ENCODE results near the gene NFATC4.

NFATC4 gene

DNA sequence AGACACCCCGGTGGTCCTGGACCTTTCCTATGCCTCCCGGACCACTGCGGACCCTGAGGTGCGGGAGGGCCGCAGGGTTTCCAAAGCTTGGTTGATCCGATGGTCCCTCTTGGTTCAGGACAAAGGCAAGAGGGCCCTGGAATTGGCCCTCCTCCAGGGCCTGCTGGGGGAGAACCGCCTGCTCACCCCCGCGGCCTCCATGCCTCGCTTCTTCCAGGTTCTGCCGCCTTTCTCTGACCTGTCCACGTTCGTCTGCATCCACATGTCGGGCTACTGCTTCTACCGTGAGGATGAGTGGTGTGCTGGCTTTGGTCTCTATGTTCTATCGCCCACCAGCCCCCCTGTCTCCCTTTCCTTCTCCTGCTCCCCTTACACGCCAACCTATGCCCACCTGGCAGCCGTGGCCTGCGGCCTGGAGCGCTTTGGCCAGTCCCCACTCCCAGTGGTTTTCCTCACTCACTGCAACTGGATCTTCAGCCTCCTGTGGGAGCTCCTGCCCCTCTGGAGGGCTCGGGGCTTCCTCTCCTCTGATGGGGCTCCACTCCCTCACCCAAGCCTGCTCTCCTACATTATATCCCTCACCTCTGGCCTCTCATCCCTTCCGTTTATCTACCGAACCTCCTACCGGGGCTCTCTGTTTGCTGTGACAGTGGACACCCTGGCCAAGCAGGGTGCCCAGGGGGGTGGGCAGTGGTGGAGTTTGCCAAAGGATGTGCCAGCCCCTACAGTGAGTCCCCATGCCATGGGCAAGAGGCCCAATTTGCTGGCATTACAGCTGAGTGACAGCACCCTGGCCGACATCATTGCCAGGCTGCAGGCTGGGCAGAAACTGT lies 47.7 kb downstream of the NFATC4 start:
- H3K9ac ChIP-seq (ENCODE audit: low read length): no peak overlapping the region

DNA sequence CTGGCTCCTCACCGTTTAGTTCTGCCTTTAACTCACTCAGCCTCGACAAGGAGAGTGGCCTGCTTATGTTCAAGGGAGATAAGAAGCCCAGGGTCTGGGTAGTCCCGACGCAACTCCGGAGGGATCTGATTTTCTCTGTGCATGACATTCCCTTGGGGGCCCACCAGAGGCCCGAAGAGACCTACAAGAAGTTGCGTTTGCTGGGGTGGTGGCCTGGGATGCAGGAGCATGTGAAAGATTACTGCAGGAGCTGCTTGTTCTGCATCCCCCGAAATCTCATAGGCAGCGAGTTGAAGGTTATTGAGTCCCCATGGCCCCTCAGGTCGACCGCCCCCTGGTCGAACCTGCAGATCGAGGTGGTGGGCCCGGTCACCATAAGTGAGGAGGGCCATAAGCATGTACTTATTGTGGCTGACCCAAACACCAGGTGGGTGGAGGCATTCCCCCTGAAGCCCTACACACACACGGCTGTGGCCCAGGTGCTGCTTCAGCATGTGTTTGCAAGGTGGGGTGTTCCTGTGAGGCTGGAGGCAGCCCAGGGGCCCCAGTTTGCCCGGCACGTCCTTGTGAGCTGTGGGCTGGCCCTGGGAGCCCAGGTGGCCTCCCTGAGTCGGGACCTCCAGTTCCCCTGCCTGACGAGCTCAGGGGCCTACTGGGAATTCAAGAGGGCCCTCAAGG lies 48.4 kb downstream of the NFATC4 start:
- H3K27ac ChIP-seq (ENCODE audit: low read depth, low read length): no peak overlapping the region
- no peak overlapping the region for H3K4me3 ChIP-seq (ENCODE audit: low read length)
- H2BK15ac ChIP-seq (replicated peaks; ENCODE audit: low read depth): no peak overlapping the region
- H3K56ac ChIP-seq (ENCODE audit: low read length): no peak overlapping the region
- H3K9ac ChIP-seq (ENCODE audit: low read length): no peak overlapping the region
- no peak overlapping the region for H3K4me2 ChIP-seq (ENCODE audit: low read length)
- H3K79me2 ChIP-seq (ENCODE audit: control insufficient read depth, insufficient read depth, low read length): no peaks in the 10 kb centered on the region
- H4K5ac ChIP-seq (ENCODE audit: low read length): no peak overlapping the region
- WGBS (ENCODE audit: extremely low coverage, insufficient coverage, low lambda C conversion rate): no CpG with 5 or more reads among the region's 19 CpGs
- H3K36me3 ChIP-seq (ENCODE audit: control insufficient read depth, insufficient read depth, low read length): no peaks in the 10 kb centered on the region
- H3K23ac ChIP-seq (ENCODE audit: low read length): no peak overlapping the region
- no peak overlapping the region for H2AK5ac ChIP-seq (ENCODE audit: low read length)
- H3K18ac ChIP-seq (ENCODE audit: low read length): no peak overlapping the region
- no peak overlapping the region for H2BK5ac ChIP-seq (ENCODE audit: low read length)
- H3K79me1 ChIP-seq (ENCODE audit: low read length): no peaks in the 10 kb centered on the region
- no peak for DNase-seq
- H3K27me3 ChIP-seq (ENCODE audit: insufficient read depth, low read length, poor library complexity): no peaks in the 10 kb centered on the region
- H4K8ac ChIP-seq (ENCODE audit: low read depth, low read length): no peak overlapping the region
- no peaks in the 10 kb centered on the region for H3K4me1 ChIP-seq (ENCODE audit: control insufficient read depth, low read depth, low read length)
- H3K4ac ChIP-seq (ENCODE audit: low read depth, low read length): no peak overlapping the region
- no peak overlapping the region for H2BK120ac ChIP-seq (ENCODE audit: low read depth, low read length)

More for the DNA sequence above, 47.7 kb downstream of the NFATC4 start:
- H4K8ac ChIP-seq (ENCODE audit: low read depth, low read length): no peak overlapping the region
- no peaks in the 10 kb centered on the region for H3K79me1 ChIP-seq (ENCODE audit: low read length)
- no peak overlapping the region for H3K4me3 ChIP-seq (ENCODE audit: low read length)
- no peak overlapping the region for H3K56ac ChIP-seq (ENCODE audit: low read length)
- H3K36me3 ChIP-seq (ENCODE audit: control insufficient read depth, insufficient read depth, low read length): no peaks in the 10 kb centered on the region
- H4K5ac ChIP-seq (ENCODE audit: low read length): no peak overlapping the region
- no peak overlapping the region for H2BK5ac ChIP-seq (ENCODE audit: low read length)
- no CpG with 5 or more reads among the region's 25 CpGs for WGBS (ENCODE audit: extremely low coverage, insufficient coverage, low lambda C conversion rate)
- H3K79me2 ChIP-seq (ENCODE audit: control insufficient read depth, insufficient read depth, low read length): no peaks in the 10 kb centered on the region
- no peak overlapping the region for H2BK120ac ChIP-seq (ENCODE audit: low read depth, low read length)
- no peak overlapping the region for H3K23ac ChIP-seq (ENCODE audit: low read length)
- H3K27ac ChIP-seq (ENCODE audit: low read depth, low read length): no peak overlapping the region
- no peak overlapping the region for H2BK15ac ChIP-seq (replicated peaks; ENCODE audit: low read depth)
- no peaks in the 10 kb centered on the region for H3K27me3 ChIP-seq (ENCODE audit: insufficient read depth, low read length, poor library complexity)
- no peak overlapping the region for H2AK5ac ChIP-seq (ENCODE audit: low read length)
- no peak overlapping the region for H3K4ac ChIP-seq (ENCODE audit: low read depth, low read length)
- H3K4me1 ChIP-seq (ENCODE audit: control insufficient read depth, low read depth, low read length): no peaks in the 10 kb centered on the region
- no peak for DNase-seq
- H3K4me2 ChIP-seq (ENCODE audit: low read length): no peak overlapping the region
- H3K18ac ChIP-seq (ENCODE audit: low read length): no peak overlapping the region

DNA sequence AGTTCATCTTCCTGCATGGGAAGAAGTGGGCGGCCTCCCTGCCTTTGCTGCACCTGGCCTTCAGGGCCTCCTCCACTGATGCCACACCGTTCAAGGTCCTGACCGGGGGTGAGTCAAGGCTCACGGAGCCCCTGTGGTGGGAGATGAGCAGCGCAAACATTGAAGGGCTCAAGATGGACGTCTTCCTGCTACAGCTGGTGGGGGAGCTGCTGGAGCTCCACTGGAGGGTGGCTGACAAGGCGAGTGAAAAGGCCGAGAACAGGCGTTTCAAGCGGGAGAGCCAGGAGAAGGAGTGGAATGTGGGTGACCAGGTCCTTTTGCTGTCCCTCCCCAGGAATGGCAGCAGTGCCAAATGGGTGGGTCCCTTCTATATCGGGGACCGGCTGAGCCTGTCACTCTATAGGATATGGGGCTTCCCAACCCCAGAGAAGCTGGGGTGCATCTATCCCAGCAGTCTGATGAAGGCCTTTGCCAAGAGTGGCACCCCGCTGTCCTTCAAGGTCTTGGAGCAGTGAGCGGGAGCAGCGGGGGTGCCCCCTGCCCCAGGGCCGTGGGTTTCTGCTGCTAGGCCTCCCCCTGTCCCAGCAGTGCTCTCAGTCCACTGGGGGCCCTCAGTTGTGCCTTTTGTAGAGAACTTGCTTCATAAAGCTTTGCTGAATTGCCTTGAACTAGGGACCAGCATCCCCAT lies 49.1 kb downstream of the NFATC4 start:
- no peaks in the 10 kb centered on the region for H3K27me3 ChIP-seq (ENCODE audit: insufficient read depth, low read length, poor library complexity)
- no peak overlapping the region for H2BK5ac ChIP-seq (ENCODE audit: low read length)
- H3K18ac ChIP-seq (ENCODE audit: low read length): no peak overlapping the region
- no peak overlapping the region for H4K5ac ChIP-seq (ENCODE audit: low read length)
- no peak overlapping the region for H2BK15ac ChIP-seq (replicated peaks; ENCODE audit: low read depth)
- no peak overlapping the region for H4K8ac ChIP-seq (ENCODE audit: low read depth, low read length)
- no CpG with 5 or more reads among the region's 16 CpGs for WGBS (ENCODE audit: extremely low coverage, insufficient coverage, low lambda C conversion rate)
- H2AK5ac ChIP-seq (ENCODE audit: low read length): no peak overlapping the region
- no peaks in the 10 kb centered on the region for H3K4me1 ChIP-seq (ENCODE audit: control insufficient read depth, low read depth, low read length)
- H3K4me2 ChIP-seq (ENCODE audit: low read length): no peak overlapping the region
- no peaks in the 10 kb centered on the region for H3K36me3 ChIP-seq (ENCODE audit: control insufficient read depth, insufficient read depth, low read length)
- H3K56ac ChIP-seq (ENCODE audit: low read length): no peak overlapping the region
- no peak overlapping the region for H3K23ac ChIP-seq (ENCODE audit: low read length)
- no peak overlapping the region for H3K4me3 ChIP-seq (ENCODE audit: low read length)
- no peaks in the 10 kb centered on the region for H3K79me2 ChIP-seq (ENCODE audit: control insufficient read depth, insufficient read depth, low read length)
- no peak overlapping the region for H3K4ac ChIP-seq (ENCODE audit: low read depth, low read length)
- no peak overlapping the region for H2BK120ac ChIP-seq (ENCODE audit: low read depth, low read length)
- H3K27ac ChIP-seq (ENCODE audit: low read depth, low read length): no peak overlapping the region
- no peak for DNase-seq
- no peak overlapping the region for H3K9ac ChIP-seq (ENCODE audit: low read length)
- H3K79me1 ChIP-seq (ENCODE audit: low read length): no peaks in the 10 kb centered on the region

DNA sequence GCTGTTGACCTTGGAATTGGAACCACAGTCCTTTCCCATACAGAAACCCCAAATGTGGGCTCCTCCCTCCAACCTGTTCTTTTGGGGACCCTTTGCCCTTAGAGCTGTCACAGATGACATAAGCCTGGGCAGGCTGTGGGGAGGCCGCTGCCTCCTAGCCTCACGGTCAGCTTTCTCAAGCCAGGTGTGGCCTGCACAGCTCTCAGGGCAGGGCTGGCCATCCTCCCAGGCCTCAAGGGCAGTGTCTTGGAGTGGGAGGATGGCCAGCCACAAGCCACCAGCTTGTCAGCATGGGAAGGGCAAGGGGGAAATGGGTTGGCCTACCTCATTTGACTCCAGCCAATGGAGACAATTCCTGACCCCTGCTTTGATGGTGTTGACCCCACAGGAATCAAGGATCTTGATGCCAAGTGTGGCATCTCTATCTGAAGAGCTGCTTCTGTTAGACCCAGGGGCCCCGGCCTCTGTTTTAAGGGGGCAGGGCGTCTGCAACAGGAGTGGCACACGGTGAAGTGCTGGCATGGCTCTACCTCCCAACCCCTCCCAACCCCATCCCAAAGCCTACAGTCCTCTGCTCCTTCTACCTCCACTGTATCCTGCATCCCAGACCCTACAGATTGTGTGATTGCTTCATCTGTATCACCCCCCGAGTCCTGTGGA lies 50.0 kb downstream of the NFATC4 start:
- no CpG with 5 or more reads among the region's 6 CpGs for WGBS (ENCODE audit: extremely low coverage, insufficient coverage, low lambda C conversion rate)
- H2BK15ac ChIP-seq (replicated peaks; ENCODE audit: low read depth): no peak overlapping the region
- DNase-seq: no peak
- H3K79me2 ChIP-seq (ENCODE audit: control insufficient read depth, insufficient read depth, low read length): no peaks in the 10 kb centered on the region
- no peak overlapping the region for H4K5ac ChIP-seq (ENCODE audit: low read length)
- no peak overlapping the region for H4K8ac ChIP-seq (ENCODE audit: low read depth, low read length)
- H3K4ac ChIP-seq (ENCODE audit: low read depth, low read length): no peak overlapping the region
- no peak overlapping the region for H2BK5ac ChIP-seq (ENCODE audit: low read length)
- no peaks in the 10 kb centered on the region for H3K36me3 ChIP-seq (ENCODE audit: control insufficient read depth, insufficient read depth, low read length)
- no peak overlapping the region for H2BK120ac ChIP-seq (ENCODE audit: low read depth, low read length)
- no peak overlapping the region for H3K9ac ChIP-seq (ENCODE audit: low read length)
- no peaks in the 10 kb centered on the region for H3K4me1 ChIP-seq (ENCODE audit: control insufficient read depth, low read depth, low read length)
- H3K4me2 ChIP-seq (ENCODE audit: low read length): no peak overlapping the region
- no peak overlapping the region for H3K4me3 ChIP-seq (ENCODE audit: low read length)
- H3K18ac ChIP-seq (ENCODE audit: low read length): no peak overlapping the region
- no peaks in the 10 kb centered on the region for H3K27me3 ChIP-seq (ENCODE audit: insufficient read depth, low read length, poor library complexity)
- H3K27ac ChIP-seq (ENCODE audit: low read depth, low read length): no peak overlapping the region
- no peak overlapping the region for H3K23ac ChIP-seq (ENCODE audit: low read length)
- H3K56ac ChIP-seq (ENCODE audit: low read length): no peak overlapping the region
- no peak overlapping the region for H2AK5ac ChIP-seq (ENCODE audit: low read length)
- no peaks in the 10 kb centered on the region for H3K79me1 ChIP-seq (ENCODE audit: low read length)

DNA sequence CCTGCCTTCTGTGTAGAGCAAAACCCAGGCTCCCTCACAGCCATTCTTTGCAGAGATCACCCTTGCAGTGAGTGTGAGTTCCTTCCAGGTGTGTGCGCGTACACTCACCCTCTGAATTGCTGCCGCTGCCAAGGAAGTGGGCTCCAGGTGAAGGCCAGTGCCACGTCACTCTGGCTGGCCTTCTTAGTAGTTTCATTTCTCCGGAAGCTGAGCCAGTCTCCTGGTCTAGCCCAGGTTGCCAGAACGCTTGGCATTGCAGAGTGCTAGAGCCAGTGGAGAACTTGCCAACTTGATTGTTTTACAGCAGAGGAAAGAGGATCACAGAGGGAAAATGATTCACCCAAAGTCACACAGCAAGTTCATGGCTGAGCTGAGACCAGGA lies 50.5 kb downstream of the NFATC4 start:
- Histone ChIP-seq H4K8ac (ENCODE audit: low read depth, low read length) (no peak overlapping the region), H4K5ac (ENCODE audit: low read length) (no peak overlapping the region), H3K9ac (ENCODE audit: low read length) (no peak overlapping the region), H3K36me3 (ENCODE audit: control insufficient read depth, insufficient read depth, low read length) (no peaks in the 10 kb centered on the region), H3K4me3 (ENCODE audit: low read length) (no peak overlapping the region), H3K56ac (ENCODE audit: low read length) (no peak overlapping the region), H3K79me1 (ENCODE audit: low read length) (no peaks in the 10 kb centered on the region), H2AK5ac (ENCODE audit: low read length) (no peak overlapping the region), H3K4ac (ENCODE audit: low read depth, low read length) (no peak overlapping the region), H3K18ac (ENCODE audit: low read length) (no peak overlapping the region), H3K79me2 (ENCODE audit: control insufficient read depth, insufficient read depth, low read length) (no peaks in the 10 kb centered on the region), H3K27me3 (ENCODE audit: insufficient read depth, low read length, poor library complexity) (no peaks in the 10 kb centered on the region), H3K27ac (ENCODE audit: low read depth, low read length) (no peak overlapping the region), H2BK5ac (ENCODE audit: low read length) (no peak overlapping the region), H3K4me2 (ENCODE audit: low read length) (no peak overlapping the region), H2BK15ac (replicated peaks; ENCODE audit: low read depth) (no peak overlapping the region), H3K4me1 (ENCODE audit: control insufficient read depth, low read depth, low read length) (no peaks in the 10 kb centered on the region), H2BK120ac (ENCODE audit: low read depth, low read length) (no peak overlapping the region), H3K23ac (ENCODE audit: low read length) (no peak overlapping the region)
- WGBS (ENCODE audit: extremely low coverage, insufficient coverage, low lambda C conversion rate): no CpG with 5 or more reads among the region's 6 CpGs
- DNase-seq: no peak

Data from mesendoderm (in vitro differentiated cells).